Mucosa of rectum (tissue), 2 donors: ENCODE results near the gene GPR155.

Experiments
- H3K27ac ChIP-seq, 2 donors: one replicate each; pipeline ENCODE4 v1.7.0; 2013; ENCODE audit warnings: inconsistent platforms in 2 of 2, low read depth in 2 of 2, low read length in 2 of 2
- H3K27me3 ChIP-seq, 2 donors: one replicate each; pipeline ENCODE4 v1.7.0; 2013; ENCODE audit warnings: low read length in 2 of 2; ENCODE audit not compliant: control insufficient read depth in 2 of 2, insufficient read depth in 2 of 2
- H3K36me3 ChIP-seq, 2 donors: one replicate each; pipeline ENCODE4 v1.7.0; 2013; ENCODE audit warnings: low read length in 2 of 2; ENCODE audit not compliant: control insufficient read depth in 2 of 2, insufficient read depth in 2 of 2
- H3K4me1 ChIP-seq, 2 donors: one replicate each; pipeline ENCODE4 v1.7.0; 2013; ENCODE audit warnings: low read length in 2 of 2, mild to moderate bottlenecking in 1 of 2; ENCODE audit not compliant: control insufficient read depth in 2 of 2, insufficient read depth in 2 of 2
- H3K4me3 ChIP-seq, 2 donors: one replicate each; pipeline ENCODE4 v1.7.0; 2013; ENCODE audit warnings: low read length in 2 of 2
- H3K9ac ChIP-seq, 2 donors: one replicate each; pipeline ENCODE4 v1.7.0; 2013; ENCODE audit warnings: low read length in 2 of 2, low read depth in 1 of 2, mild to moderate bottlenecking in 1 of 2
- H3K9me3 ChIP-seq, 2 donors: one replicate each; pipeline ENCODE4 v1.7.0; 2013; ENCODE audit warnings: low read length in 2 of 2; ENCODE audit not compliant: control insufficient read depth in 2 of 2
- donor health status: healthy.
- donor health status: Normal muscosa, but diverticular disease.

GPR155 gene, protein sequence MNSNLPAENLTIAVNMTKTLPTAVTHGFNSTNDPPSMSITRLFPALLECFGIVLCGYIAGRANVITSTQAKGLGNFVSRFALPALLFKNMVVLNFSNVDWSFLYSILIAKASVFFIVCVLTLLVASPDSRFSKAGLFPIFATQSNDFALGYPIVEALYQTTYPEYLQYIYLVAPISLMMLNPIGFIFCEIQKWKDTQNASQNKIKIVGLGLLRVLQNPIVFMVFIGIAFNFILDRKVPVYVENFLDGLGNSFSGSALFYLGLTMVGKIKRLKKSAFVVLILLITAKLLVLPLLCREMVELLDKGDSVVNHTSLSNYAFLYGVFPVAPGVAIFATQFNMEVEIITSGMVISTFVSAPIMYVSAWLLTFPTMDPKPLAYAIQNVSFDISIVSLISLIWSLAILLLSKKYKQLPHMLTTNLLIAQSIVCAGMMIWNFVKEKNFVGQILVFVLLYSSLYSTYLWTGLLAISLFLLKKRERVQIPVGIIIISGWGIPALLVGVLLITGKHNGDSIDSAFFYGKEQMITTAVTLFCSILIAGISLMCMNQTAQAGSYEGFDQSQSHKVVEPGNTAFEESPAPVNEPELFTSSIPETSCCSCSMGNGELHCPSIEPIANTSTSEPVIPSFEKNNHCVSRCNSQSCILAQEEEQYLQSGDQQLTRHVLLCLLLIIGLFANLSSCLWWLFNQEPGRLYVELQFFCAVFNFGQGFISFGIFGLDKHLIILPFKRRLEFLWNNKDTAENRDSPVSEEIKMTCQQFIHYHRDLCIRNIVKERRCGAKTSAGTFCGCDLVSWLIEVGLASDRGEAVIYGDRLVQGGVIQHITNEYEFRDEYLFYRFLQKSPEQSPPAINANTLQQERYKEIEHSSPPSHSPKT

DNA sequence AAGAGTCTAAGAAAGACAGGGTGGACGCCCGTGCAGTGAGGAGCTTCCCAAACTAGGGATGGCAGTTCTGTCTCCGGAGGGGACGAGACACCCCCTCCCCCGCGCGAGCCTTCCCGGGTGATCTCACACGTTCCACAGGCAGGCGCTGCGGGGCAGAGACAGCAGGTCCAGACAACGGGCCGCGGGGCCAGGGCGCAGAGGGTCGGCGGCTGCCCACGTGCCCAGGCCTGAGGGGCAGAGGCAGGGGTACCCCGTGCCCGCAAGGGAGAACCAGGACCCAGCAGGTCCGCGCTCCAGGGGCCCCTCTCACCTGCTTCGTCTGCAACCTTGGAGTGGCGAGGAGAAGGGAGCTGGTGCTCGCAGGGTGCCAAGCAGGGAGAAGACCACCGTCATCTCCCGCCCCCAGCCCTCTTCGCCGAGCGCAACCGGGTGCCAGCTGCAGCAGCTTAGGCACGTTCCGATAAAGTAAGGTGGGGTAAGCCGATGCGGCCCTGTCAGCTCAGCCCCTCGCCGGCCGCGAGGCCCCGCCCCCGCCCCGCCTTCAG lies at the start of gene GPR155:
TSS of gene GPR155 (minus strand) at position 467 of the 545 bp plus-strand sequence. CDS start 5,073 bp downstream, outside the sequence.
- Histone ChIP-seq H3K27me3 (no peaks in the 10 kb centered on the region), H3K27ac (peak within 1 kb of the TSS; percentile 78 to 81), H3K9me3 (no peaks in the 10 kb centered on the region), H3K4me3 (peak within 1 kb of the TSS; percentile 89 to 95), H3K9ac (peak within 1 kb of the TSS; percentile 75 to 85), H3K4me1 (peaks cover 6 to 7% of the 10 kb centered on the region in 2 donors), H3K36me3 (peaks cover 0 to 5% of the 10 kb centered on the region in 2 donors)

DNA sequence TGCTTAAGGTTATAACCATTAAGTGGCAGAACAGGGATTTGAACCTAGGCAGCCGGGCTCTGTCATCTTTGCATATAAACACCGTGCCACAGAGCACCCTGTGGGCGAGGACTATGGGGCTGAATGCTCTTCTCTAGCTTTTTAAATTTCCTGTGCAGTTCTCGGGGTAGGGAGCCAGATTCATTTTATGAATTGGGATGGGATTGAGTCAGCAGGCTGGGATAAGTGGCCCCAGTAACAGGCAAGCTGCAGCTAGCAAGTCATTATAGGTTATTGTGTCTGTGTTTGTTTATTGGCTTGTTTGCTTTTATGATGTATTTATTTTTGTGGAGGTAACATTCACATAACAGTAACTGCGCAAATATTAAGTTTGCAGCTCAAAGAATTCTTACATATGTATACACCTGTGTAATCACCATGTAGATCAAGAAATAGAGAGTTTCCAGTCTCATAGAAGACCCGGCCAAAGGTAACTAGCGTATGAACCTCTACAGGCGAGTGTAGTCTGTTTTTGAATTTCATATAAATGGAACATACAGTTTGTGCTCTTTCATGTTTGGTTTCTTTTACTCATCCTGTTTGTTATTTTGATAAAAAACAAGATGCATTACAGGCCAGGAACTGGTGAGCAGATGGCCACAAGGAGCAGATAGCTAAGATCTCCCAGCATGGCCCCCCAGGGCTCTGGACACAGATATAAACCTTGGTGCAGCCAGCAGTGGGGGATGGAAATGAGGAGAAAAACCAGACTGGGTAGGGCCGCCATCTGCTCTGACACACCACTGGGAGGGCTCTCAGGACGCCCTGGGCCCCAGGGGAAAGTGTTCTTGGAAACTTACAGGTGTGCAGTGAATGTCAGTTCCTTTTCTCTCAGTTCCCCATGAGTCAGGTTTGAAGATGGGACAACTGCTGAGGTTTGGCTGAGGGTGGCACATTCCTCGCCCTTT lies 49.2 kb upstream of the GPR155 start:
- H3K4me3 ChIP-seq, result no peak overlapping the region
- H3K27ac ChIP-seq, result no peak overlapping the region
- H3K27me3 ChIP-seq, result no peaks in the 10 kb centered on the region
- no peaks in the 10 kb centered on the region for H3K36me3 ChIP-seq
- H3K9me3 ChIP-seq, result no peaks in the 10 kb centered on the region
- no peak overlapping the region for H3K9ac ChIP-seq
- no peaks in the 10 kb centered on the region for H3K4me1 ChIP-seq

DNA sequence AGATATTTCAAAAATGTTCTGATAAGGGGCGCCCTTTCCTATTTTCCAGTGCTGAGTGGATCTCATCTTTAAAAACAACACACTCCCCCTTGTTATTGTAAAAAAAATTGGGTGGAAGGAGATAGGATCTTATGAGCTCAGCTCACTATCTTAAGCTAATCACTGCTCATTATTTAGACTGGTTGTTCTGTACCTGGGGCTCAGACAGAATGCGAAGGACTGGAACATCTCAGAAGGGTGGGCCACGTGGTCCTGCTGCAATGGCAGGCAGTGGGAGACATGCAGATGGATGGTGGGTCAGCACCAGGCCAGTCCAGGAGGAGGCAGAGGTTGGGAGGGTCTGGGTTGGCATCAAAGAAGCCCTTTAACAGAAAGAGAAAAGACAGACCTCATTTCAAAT lies 48.3 kb upstream of the GPR155 start:
- Histone ChIP-seq H3K27me3 (no peaks in the 10 kb centered on the region), H3K9me3 (no peaks in the 10 kb centered on the region), H3K4me1 (no peaks in the 10 kb centered on the region), H3K4me3 (no peak overlapping the region), H3K27ac (no peak overlapping the region), H3K36me3 (no peaks in the 10 kb centered on the region), H3K9ac (no peak overlapping the region)

DNA sequence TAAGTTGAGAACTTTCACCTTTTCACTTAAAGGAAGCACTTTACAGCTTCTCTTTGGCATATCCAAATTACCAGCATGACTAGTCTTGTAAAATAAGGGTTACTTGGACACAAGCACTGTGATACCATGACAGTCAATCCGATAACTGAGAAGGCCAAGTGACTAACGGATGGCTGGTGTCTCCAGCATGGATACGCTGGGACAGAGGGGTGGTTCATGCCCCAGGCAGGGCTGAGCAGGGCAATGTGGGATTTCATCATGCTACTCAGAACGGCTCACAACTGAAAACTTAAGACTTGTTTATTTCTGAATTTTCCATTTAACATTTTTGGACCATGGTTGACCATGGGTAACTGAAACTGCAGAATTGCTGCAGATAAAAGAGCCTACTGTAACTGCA lies 43.1 kb upstream of the GPR155 start:
- Histone ChIP-seq H3K4me1 (no peaks in the 10 kb centered on the region), H3K36me3 (no peaks in the 10 kb centered on the region), H3K9ac (no peak overlapping the region), H3K27me3 (no peaks in the 10 kb centered on the region), H3K4me3 (no peak overlapping the region), H3K9me3 (no peaks in the 10 kb centered on the region), H3K27ac (no peak overlapping the region)

DNA sequence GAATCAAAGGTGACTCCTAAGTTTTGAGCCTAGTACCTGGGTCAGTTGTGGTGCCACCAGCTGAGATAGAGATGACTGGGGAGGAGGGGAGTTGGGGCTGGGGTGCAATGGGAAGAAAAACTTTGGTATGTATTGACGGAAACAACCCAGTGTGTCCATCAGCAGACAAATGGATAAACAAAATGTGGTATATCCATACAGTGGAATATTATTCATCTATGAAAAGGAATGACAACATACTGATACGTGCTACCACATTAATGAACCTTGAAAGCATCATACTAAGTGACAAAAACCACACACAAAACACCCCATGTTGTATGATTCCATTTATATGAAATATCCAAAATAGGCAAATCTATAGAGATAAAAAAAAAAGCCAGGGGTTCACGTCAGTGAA lies 41.1 kb upstream of the GPR155 start:
- Histone ChIP-seq H3K4me1 (no peaks in the 10 kb centered on the region), H3K9ac (no peak overlapping the region), H3K9me3 (no peaks in the 10 kb centered on the region), H3K27ac (no peak overlapping the region), H3K36me3 (no peaks in the 10 kb centered on the region), H3K4me3 (no peak overlapping the region), H3K27me3 (no peaks in the 10 kb centered on the region)

DNA sequence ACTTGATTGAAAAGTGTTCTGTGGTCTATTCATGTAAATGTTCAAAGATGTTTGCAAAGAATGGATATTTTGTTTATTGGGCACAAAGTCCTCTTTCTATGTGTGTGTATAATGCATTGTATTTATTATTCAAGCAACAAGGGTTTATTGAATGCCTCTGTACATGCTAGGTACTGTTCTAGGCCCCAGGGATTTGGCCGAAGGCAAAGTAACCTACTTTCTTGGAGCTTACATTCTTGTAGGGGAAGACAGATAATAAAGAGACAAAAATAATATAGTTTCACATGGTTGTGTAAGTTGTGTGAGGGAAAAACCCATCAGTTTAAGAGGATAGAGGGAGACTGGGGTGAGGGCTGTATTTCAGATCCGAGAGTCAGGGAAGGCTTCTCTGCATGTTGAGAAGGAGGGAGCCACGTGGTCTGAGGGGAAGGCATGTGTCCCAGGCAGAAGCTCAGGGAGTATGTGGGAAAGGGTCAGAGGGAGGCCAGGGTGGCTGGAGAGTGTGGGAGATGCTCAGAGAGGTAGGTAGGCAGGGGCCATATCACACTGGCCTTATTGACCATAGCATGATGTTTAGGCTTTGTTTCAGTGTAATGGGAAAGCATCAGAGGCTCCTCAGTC lies 40.4 kb upstream of the GPR155 start:
- H3K9ac ChIP-seq, result no peak overlapping the region
- no peaks in the 10 kb centered on the region for H3K27me3 ChIP-seq
- H3K4me1 ChIP-seq, result no peaks in the 10 kb centered on the region
- no peaks in the 10 kb centered on the region for H3K36me3 ChIP-seq
- no peak overlapping the region for H3K4me3 ChIP-seq
- H3K9me3 ChIP-seq, result no peaks in the 10 kb centered on the region
- H3K27ac ChIP-seq, result no peak overlapping the region

DNA sequence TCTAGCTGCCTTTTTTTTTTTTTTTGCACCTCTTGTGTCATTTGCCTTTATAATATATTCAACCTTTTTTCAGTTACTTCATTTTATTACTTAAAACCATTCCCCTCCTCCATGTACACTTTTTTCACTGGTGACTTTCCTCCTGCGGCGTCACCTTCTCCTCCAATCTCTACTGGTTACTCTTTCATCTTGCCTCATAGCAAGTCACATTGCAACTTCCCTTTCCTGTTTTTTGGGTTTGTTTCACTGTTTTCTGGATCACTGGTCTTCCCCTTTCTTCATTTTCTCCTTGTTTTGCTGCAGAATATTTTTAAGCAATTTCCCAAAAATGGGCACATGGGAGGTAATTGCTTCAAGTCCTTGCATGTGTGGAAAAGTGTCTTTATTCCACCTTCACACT lies 37.7 kb upstream of the GPR155 start:
- no peak overlapping the region for H3K27ac ChIP-seq

DNA sequence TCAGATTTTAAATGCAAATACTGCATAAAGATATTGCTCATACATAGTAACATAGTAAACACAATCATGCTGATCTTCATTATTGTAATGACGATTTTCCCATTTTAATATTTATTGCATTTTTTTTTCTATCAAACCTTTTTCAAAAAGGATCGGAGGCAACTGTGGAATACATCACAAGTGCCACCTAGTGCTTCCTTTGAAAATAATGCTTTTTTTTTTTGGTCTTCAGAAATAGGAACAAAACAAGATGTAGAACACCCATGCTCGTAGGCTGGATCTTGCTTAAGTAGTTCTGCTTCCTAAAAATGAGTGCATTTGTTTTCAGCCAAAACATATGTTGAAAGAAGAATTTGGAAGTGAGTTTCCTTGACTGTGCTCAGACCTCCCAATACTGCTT lies 35.7 kb upstream of the GPR155 start:
- Histone ChIP-seq H3K27ac (no peak overlapping the region), H3K36me3 (no peaks in the 10 kb centered on the region)

More for the DNA sequence above, 37.7 kb upstream of the GPR155 start:
- Histone ChIP-seq H3K9ac (no peak overlapping the region), H3K9me3 (no peaks in the 10 kb centered on the region), H3K36me3 (no peaks in the 10 kb centered on the region), H3K4me3 (no peak overlapping the region), H3K27me3 (no peaks in the 10 kb centered on the region), H3K4me1 (no peaks in the 10 kb centered on the region)

DNA sequence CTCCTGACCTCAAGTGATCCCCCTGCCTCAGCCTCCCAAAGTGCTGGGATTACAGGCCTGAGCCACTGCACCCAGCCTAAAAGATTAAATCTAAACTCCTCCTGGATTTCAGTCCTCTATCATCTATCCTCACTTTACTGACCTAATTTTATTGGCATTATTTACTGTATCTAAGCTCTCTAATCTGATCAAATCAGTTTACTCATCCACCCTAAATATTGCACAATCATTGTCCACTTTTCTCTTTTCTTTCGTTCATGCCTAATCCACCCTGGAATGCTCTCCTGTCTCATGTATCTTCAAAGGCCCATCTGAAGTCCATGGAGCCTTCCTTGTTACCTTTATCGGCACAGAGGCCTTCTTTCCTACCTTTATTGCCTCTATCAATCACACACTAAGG lies 31.6 kb upstream of the GPR155 start:
- H3K9ac ChIP-seq, result no peak overlapping the region
- H3K27ac ChIP-seq, result no peak overlapping the region
- no peak overlapping the region for H3K4me3 ChIP-seq
- no peaks in the 10 kb centered on the region for H3K9me3 ChIP-seq
- no peaks in the 10 kb centered on the region for H3K4me1 ChIP-seq
- H3K36me3 ChIP-seq, result no peaks in the 10 kb centered on the region
- H3K27me3 ChIP-seq, result no peaks in the 10 kb centered on the region

More for the DNA sequence above, 35.7 kb upstream of the GPR155 start:
- Histone ChIP-seq H3K9ac (no peak overlapping the region), H3K4me1 (no peaks in the 10 kb centered on the region), H3K4me3 (no peak overlapping the region), H3K9me3 (no peaks in the 10 kb centered on the region), H3K27me3 (no peaks in the 10 kb centered on the region)
